ENCODE measurements around the gene SNRNP40.

SNRNP40 gene

DNA sequence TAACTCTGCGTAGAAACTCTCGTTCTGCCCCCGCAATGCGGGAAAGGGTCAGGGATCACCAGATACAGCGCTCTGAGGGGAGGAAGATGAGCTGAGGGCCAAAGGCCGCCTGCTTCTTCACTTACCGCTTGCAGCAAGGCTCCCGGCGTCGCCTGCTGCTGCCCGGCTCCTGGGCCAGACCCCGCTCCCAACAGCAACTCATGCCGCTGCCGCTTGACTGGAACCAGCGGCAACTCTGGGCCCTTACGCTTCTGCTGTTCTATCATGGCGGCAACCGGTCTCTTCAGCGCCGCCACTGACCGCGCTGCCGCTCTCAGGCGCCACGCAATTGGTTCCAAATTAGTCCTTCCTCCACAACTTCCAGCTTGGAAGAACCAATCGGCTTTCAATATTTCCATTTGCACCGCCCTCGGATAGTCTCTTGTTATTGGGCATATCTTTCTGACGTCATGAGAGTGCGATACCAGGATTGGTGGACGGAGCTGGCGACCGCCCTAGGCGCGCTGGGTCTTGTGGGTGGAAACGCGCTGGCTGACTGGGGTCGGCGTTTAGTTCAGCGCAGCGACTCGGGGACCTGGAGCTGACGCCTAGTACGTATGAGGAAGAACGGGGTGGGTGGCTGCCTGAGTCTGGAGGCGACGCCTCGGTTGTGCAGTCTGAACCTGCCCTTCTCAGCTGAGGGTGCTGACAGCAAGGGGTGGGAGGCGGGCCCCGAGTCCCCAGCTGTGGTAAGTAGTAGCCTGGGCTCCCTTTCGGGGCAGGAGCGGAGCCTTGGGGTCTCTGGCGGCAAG lies at the start of gene SNRNP40, which contains the start of gene ZCCHC17:
SNRNP40 (minus strand) TSS at position 303 of the 791 bp plus-strand sequence; CDS start at position 266, 37 bp downstream.
ZCCHC17 (plus strand) TSS at position 547 of the 791 bp plus-strand sequence. CDS start 13,067 bp downstream, outside the sequence.
- peak within 1 kb of the TSS; percentile 75 for H3K27ac ChIP-seq
- no peak for TF ChIP-seq ZFX (IDR thresholded peaks at IDR 0.05; ENCODE audit: borderline replicate concordance)
- TF ChIP-seq, protein P1, sequence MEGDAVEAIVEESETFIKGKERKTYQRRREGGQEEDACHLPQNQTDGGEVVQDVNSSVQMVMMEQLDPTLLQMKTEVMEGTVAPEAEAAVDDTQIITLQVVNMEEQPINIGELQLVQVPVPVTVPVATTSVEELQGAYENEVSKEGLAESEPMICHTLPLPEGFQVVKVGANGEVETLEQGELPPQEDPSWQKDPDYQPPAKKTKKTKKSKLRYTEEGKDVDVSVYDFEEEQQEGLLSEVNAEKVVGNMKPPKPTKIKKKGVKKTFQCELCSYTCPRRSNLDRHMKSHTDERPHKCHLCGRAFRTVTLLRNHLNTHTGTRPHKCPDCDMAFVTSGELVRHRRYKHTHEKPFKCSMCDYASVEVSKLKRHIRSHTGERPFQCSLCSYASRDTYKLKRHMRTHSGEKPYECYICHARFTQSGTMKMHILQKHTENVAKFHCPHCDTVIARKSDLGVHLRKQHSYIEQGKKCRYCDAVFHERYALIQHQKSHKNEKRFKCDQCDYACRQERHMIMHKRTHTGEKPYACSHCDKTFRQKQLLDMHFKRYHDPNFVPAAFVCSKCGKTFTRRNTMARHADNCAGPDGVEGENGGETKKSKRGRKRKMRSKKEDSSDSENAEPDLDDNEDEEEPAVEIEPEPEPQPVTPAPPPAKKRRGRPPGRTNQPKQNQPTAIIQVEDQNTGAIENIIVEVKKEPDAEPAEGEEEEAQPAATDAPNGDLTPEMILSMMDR (IDR thresholded peaks at IDR 0.05): peak; percentile 29

DNA sequence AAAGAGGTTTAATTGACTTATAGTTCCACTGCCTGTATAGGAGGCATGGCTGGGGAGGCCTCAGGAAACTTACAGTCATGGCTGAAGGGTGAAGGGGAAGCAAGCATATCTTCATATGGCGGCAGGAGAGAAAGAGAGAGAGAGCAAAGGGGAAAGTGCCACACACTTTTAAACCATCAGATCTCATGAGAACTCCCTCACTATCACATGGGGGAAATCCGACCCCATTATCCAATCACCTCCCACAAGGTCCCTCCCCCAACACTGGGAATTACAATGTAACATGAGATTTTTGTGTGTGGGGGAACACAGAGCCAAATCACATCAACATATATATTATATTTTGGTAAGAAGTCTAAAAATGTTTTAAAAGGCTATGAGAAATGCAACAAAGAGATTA lies 49.0 kb upstream of the SNRNP40 start:
- no peak overlapping the region for H3K27ac ChIP-seq
- TF ChIP-seq ZFX (IDR thresholded peaks at IDR 0.05; ENCODE audit: borderline replicate concordance): no peak
- TF ChIP-seq, protein P1 (IDR thresholded peaks at IDR 0.05): no peak

DNA sequence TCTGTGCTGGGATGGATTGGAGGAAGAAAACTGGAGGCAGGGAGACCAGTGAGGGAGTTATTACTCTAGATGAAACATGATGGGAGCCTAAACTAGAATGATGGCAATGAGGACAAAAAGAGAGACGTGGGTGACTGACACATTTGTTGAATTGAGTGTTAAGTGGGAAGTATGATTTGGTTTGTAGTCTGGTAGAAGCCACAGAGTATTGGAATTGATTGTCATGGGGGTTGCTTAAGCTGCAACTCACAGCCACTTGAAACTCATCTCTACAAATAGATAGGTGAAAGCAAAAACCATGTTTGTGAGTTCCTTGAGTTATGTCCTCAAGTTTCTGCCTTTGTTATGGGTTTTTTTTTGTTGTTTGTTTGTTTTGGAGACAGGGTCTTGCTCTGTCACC lies 47.9 kb upstream of the SNRNP40 start:
- no peak for TF ChIP-seq ZFX (IDR thresholded peaks at IDR 0.05; ENCODE audit: borderline replicate concordance)
- TF ChIP-seq, protein P1 (IDR thresholded peaks at IDR 0.05): no peak
- H3K27ac ChIP-seq: no peak overlapping the region

DNA sequence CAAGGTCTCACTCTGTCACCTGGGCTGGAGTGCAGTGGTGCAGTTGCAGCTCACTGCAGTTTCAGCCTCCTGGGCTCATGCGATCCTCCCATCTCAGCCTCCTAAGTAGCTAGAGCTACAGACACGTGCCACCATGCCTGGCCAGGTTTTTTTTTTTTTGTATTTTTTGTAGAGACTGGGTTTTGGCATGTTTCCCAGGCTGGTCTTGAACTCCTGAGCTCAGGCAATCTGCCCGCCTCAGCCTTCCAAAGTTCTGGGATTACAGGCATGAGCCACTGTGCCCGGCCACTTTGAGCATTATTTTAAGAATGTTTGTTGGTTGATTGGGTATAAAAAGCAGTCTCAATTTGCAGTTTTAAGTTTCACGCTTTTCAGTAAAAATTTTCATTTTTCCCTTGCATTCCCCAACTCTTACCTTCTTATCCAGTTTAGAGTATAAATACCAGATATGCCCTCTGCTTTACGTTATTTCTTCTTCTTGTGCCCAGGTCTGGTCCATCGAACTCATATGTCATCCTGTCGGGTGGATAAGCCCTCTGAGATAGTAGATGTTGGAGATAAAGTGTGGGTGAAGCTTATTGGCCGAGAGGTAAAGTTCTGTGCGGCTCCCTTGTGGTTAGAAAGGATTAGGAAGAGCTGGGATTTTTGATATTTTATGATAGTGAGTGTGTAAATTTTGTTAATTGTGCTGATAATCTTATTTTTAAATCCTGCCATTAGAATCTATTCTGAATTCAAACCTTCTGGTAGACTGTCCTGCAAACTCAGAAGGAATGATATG lies 40.3 kb upstream of the SNRNP40 start:
- TF ChIP-seq, protein P1 (IDR thresholded peaks at IDR 0.05): no peak
- no peak for TF ChIP-seq ZFX (IDR thresholded peaks at IDR 0.05; ENCODE audit: borderline replicate concordance)

DNA sequence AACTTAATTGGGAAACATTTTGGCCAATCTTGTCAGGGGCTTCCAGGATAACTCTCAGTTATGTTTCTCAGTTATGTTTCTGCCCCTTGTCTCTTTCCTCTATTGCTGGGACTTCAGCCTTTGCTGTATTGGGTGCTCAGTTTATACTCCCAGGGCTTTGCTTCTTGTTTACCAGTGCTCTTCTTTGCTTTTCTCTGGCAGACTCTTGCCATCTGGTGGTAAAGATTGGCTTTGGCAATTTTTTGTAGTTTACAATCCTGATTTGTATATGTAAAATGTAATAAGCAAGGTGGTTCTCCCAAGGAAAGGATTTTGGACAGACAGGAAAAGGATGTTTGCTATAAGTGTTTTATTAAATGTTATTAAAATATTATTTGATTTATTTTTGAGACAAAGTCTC lies 38.4 kb upstream of the SNRNP40 start:
- no peak overlapping the region for H3K27ac ChIP-seq
- TF ChIP-seq, protein P1 (IDR thresholded peaks at IDR 0.05): peak; percentile 78
- TF ChIP-seq ZFX (IDR thresholded peaks at IDR 0.05; ENCODE audit: borderline replicate concordance): no peak

More for the DNA sequence above, 40.3 kb upstream of the SNRNP40 start:
- H3K27ac ChIP-seq: no peak overlapping the region

DNA sequence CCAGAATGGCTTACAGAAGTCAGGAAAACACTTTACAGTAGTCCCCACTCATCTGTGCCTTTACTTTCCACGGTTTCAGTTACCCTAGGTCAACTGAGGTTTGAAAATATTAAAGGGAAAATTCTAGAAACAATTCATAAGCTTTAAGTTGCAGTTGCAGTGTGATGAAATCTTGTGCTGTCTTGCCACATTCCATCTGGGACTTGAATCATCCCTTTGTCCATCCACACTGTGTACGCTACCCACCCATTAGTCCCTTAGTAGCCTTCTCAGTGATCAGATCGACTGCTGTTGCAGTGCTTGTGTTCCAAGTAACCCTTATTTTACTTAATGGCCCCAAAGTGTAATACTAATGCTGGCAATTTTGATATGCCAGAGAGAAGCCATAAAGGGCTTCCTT lies 30.8 kb upstream of the SNRNP40 start:
- TF ChIP-seq, protein P1 (IDR thresholded peaks at IDR 0.05): no peak
- TF ChIP-seq ZFX (IDR thresholded peaks at IDR 0.05; ENCODE audit: borderline replicate concordance): no peak
- H3K27ac ChIP-seq: no peak overlapping the region

All from 22Rv1 (cell line).